Measurements from ENCODE around the gene AXIN1. TPM values are rescaled to one million over a fixed set of nuclear protein-coding genes. Genes with fewer than 3 reads are reported as not detected.

AXIN1 gene
- total RNA-seq, 1 experiment from 2014 or later = 49.8 TPM

DNA sequence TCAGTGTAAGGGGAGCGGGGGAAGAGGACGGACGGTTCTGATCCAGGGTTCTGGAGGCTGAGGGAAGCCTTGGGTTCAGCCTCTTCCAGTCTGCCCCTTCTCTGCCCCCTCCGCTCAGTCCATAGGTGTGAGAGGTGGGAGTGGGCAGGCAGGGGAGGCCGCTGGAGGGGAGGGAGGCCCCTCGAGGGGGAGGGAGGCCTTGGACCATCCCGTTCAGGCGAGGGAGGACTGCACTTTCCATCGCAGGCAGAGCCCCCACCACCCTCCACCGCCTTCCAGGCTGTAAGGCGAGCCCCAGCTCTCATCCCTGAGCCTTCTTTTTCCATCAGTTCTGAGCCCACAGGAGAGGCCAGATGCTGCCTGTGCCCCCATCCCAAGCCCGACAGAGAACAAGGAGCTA, 4.2 kb upstream of the AXIN1 start:
- no TSS peak for BruUV-seq (replicated peaks)
- TF ChIP-seq, protein P1, sequence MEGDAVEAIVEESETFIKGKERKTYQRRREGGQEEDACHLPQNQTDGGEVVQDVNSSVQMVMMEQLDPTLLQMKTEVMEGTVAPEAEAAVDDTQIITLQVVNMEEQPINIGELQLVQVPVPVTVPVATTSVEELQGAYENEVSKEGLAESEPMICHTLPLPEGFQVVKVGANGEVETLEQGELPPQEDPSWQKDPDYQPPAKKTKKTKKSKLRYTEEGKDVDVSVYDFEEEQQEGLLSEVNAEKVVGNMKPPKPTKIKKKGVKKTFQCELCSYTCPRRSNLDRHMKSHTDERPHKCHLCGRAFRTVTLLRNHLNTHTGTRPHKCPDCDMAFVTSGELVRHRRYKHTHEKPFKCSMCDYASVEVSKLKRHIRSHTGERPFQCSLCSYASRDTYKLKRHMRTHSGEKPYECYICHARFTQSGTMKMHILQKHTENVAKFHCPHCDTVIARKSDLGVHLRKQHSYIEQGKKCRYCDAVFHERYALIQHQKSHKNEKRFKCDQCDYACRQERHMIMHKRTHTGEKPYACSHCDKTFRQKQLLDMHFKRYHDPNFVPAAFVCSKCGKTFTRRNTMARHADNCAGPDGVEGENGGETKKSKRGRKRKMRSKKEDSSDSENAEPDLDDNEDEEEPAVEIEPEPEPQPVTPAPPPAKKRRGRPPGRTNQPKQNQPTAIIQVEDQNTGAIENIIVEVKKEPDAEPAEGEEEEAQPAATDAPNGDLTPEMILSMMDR (IDR thresholded peaks at IDR 0.05; ENCODE audit: unreplicated experiment) = no peak
- H3K36me3 Mint-ChIP-seq (ENCODE audit: insufficient read depth, unreplicated experiment) = peaks cover 10% of the 10 kb centered on the region
- no peaks in the 10 kb centered on the region for H3K4me1 Mint-ChIP-seq (ENCODE audit: low read depth, unreplicated experiment)
- no peaks in the 10 kb centered on the region for H3K9me3 Mint-ChIP-seq (ENCODE audit: low read depth, unreplicated experiment)
- intact Hi-C loops (cut with micrococcal nuclease; ENCODE audit: unreplicated experiment) = no loop called here
- no peak overlapping the region for H3K4me3 Mint-ChIP-seq (ENCODE audit: low read depth, unreplicated experiment)
- no peak overlapping the region for H3K27ac Mint-ChIP-seq (ENCODE audit: unreplicated experiment)
- CTCF ChIA-PET = no interaction called here
- no peaks in the 10 kb centered on the region for H3K27me3 Mint-ChIP-seq (ENCODE audit: unreplicated experiment)
- DNase-seq = no peak

DNA sequence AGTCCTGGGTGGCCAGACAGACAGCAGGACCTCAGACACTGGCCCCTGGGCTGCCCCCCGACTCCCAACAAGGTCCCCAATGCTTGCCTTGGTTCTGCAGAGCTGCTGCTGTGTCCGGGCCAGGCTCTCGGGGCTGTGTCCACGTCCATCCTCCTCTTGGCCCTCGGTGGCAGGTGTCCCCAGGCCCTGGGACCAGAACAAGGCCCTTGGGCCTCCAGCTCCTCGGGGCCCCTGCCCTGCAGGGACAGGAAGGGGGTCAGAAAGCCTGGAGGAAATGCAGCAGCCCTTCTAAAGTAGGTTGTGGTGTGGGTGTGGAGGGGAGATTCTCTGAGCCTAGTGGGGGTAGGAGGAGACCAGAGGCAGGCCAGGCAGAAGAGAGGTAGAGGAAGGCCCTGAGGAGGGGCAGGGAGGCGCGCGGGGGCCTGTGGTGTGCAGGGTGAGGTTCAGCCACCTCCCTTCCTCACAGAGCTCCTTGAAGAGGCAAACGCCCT, 2.5 kb upstream of the AXIN1 start:
- Mint-ChIP-seq H3K4me1 (ENCODE audit: low read depth, unreplicated experiment) (peaks cover 9% of the 10 kb centered on the region), H3K9me3 (ENCODE audit: low read depth, unreplicated experiment) (no peaks in the 10 kb centered on the region), H3K27me3 (ENCODE audit: unreplicated experiment) (no peaks in the 10 kb centered on the region), H3K4me3 (ENCODE audit: low read depth, unreplicated experiment) (no peak overlapping the region), H3K36me3 (ENCODE audit: insufficient read depth, unreplicated experiment) (peaks cover 27% of the 10 kb centered on the region), H3K27ac (ENCODE audit: unreplicated experiment) (no peak overlapping the region)
- CTCF ChIA-PET = interaction anchor here (0.5 kb wide), 1 partner anchor 18 kb away, joined by 5 read pairs; no protein-coding TSS in a partner anchor
- intact Hi-C loops (cut with micrococcal nuclease; ENCODE audit: unreplicated experiment) = no loop called here
- no TSS peak for BruUV-seq (replicated peaks)
- no peak for DNase-seq
- TF ChIP-seq, protein P1 (IDR thresholded peaks at IDR 0.05; ENCODE audit: unreplicated experiment) = no peak

DNA sequence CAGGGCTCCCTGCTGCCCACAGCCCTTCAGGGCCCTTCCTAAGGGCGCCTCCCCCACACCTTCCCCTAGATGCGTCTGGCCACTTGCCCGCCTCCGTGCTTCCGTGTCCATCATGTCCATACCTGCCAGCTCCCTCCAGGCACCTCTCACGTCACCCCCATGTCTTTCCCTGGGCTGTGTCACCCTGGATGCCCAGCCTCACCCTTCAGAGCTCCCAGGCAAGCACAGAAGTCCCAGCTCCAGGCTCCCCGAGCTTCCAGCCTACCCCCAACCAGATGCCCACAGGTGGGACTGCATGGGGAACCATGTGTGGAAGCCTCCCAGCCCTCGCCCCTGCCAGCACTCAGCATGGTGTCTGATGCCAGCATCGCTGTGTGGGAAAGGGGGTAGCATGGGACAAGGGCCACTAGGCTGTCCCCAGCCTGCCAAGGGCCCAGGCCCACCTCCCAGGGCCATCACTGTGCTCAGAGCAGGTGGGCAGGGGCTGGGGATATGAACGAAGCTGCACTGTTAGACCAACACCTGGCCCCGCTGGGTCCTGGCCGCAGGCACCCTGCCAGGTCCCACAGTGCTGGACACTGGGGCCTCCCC, 1.9 kb upstream of the AXIN1 start:
- Mint-ChIP-seq H3K27me3 (ENCODE audit: unreplicated experiment) (no peaks in the 10 kb centered on the region), H3K4me1 (ENCODE audit: low read depth, unreplicated experiment) (peaks cover 12% of the 10 kb centered on the region), H3K4me3 (ENCODE audit: low read depth, unreplicated experiment) (peak overlapping the region; percentile 71)

DNA sequence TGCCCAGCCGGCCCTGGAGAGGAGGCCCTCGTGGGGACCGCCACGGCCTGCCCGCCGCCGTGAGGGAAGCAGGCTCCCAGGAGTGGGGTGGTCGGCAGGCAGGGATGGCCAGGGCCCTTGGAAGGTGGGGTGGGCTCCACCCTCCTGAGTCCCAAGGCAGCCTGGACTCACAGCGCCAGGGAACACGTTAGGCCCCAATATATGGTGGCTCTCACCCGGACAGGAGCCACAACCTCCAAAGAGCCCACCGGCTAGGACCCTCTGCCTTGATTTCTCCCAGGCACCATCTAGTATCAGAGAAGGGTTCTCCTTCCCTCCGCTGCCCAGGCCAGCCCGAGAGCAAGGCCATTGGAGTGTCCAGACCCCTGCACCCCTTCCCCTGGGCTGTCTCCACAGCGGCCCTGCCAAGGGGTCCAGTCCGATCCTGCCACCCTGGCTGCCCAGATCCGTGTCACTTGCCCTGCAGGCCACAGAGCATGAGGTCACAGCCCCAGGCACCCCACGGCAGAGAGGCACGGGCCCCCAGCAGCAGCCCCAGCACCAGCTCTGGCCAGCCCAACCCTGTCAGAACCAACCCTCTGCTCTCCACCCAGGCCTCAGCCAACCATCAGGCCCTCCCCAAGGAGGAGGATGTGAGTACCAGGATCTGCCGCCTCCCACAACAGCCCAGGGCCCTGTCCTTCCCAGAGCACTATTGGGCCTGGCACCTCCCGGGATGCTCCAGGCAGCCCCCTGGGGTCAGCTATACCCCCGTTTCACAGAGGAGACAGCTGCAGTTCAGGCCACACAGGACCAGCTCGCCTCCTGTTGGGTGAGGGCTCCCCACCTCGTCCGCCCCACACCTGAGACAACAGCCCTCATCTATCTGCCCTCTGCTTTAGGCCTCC, 1.1 kb upstream of the AXIN1 start:
- TF ChIP-seq, protein P1 (IDR thresholded peaks at IDR 0.05; ENCODE audit: unreplicated experiment) = no peak
- no peak for DNase-seq
- peaks cover 27% of the 10 kb centered on the region for H3K36me3 Mint-ChIP-seq (ENCODE audit: insufficient read depth, unreplicated experiment)
- no TSS peak for BruUV-seq (replicated peaks)
- intact Hi-C loops (cut with micrococcal nuclease; ENCODE audit: unreplicated experiment) = no loop called here
- peak overlapping the region; percentile 71 for H3K4me3 Mint-ChIP-seq (ENCODE audit: low read depth, unreplicated experiment)
- CTCF ChIA-PET = interaction anchor here (0.5 to 1.0 kb wide), 21 partner anchors 8 to 300 kb away, joined by 3 to 18 read pairs (median 5); partner anchors contain the start of genes FAM234A, LUC7L, MRPL28 and POLR3K
- peaks cover 12% of the 10 kb centered on the region for H3K4me1 Mint-ChIP-seq (ENCODE audit: low read depth, unreplicated experiment)
- H3K9me3 Mint-ChIP-seq (ENCODE audit: low read depth, unreplicated experiment) = no peaks in the 10 kb centered on the region
- no peaks in the 10 kb centered on the region for H3K27me3 Mint-ChIP-seq (ENCODE audit: unreplicated experiment)
- H3K27ac Mint-ChIP-seq (ENCODE audit: unreplicated experiment) = no peak overlapping the region

More for the DNA sequence above, 1.9 kb upstream of the AXIN1 start:
- TF ChIP-seq, protein P1 (IDR thresholded peaks at IDR 0.05; ENCODE audit: unreplicated experiment) = no peak
- no peaks in the 10 kb centered on the region for H3K9me3 Mint-ChIP-seq (ENCODE audit: low read depth, unreplicated experiment)
- H3K27ac Mint-ChIP-seq (ENCODE audit: unreplicated experiment) = no peak overlapping the region
- intact Hi-C loops (cut with micrococcal nuclease; ENCODE audit: unreplicated experiment) = no loop called here
- DNase-seq = no peak
- H3K36me3 Mint-ChIP-seq (ENCODE audit: insufficient read depth, unreplicated experiment) = peaks cover 27% of the 10 kb centered on the region
- CTCF ChIA-PET = no interaction called here
- BruUV-seq (replicated peaks) = no TSS peak

Measured in Calu3 (cell line).